ENCODE measurements around the gene PLCL1. TPM values are rescaled to one million over a fixed set of nuclear protein-coding genes. Genes with fewer than 3 reads are reported as not detected.

Gene PLCL1
- total and polyA plus RNA-seq, 4 donors: 5.1 to 15.7 (median 13.2) TPM

GRCh38 chr2:197804758-197805714 lies 643 bp downstream of the PLCL1 start:
- DNase-seq (peak; percentile 63 to 77), ATAC-seq (ENCODE audit: low FRiP score) (peak; percentile 63)
- H3K27me3 ChIP-seq (ENCODE audit: control insufficient read depth in 1 of 2, insufficient read depth in 2 of 2, low read length in 1 of 2): no peaks in the 10 kb centered on the region
- H3K4me1 ChIP-seq (ENCODE audit: control insufficient read depth in 1 of 2, insufficient read depth in 2 of 2, low read length in 2 of 2): peaks cover 0 to 9% of the 10 kb centered on the region in 2 donors
- no peaks in the 10 kb centered on the region for H3K9me3 ChIP-seq (ENCODE audit: control insufficient read depth, low read length)
- H3K4me3 ChIP-seq (ENCODE audit: low read length in 2 of 2): peak overlapping the region; percentile 30 to 99
- intact Hi-C loops (cut with DNase I): loop anchor here (2.0 to 10.0 kb wide), 4 partner anchors 170 to 492 kb away; no protein-coding TSS in a partner anchor
- no peaks in the 10 kb centered on the region for H3K36me3 ChIP-seq (ENCODE audit: control insufficient read depth in 1 of 2, insufficient read depth in 2 of 2, low read length in 1 of 2)
- peak overlapping the region; percentile 1 to 15 for H3K27ac ChIP-seq (ENCODE audit: low read depth in 1 of 2, low read length in 2 of 2)
- 0% methylated on average over 72 to 92 of the region's 92 CpGs for WGBS, 2 donors

DNA sequence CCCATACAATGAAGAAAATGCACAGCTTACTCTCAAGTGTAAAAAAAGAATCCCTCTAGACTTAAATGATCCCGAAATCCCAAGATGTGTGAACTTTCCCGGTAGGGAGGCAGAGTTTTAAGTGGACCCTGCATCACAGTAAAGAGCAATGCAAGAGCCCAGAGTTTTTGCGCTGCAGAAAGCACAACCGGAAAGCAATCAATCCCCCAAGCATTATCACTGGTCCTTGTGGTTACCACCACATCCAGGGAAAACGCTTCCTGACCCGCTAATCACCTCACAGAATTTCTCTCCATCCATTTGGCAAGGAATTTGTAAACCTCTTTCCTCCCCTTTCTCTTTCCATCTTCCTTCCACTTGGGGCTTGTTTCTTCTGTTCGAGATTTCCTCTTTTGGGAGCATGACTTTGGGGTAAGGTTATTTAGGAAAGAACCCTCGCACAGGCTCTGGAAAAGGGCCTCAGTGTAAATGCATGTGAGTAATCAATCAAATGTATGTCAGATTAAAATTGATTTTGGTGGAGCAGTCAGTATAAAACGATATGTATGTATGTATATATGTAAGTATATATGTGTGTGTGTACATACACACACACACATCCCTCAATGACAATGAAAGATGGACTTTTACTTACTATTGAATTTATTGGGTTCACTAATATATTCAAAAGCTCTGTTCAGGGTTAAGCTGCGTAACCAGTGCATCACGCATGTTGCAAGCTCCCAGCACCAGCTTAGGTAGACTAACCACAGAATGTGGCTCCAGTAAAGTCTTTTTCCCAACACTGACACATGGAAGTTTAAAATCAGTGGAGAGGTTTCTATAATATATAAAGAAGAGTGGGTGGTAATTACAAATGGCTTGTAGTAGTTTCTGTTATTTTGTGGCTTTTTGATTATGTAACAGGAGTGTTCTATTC lies 1.6 kb downstream of the PLCL1 start:
- H3K4me3 ChIP-seq (ENCODE audit: low read length in 2 of 2): peak overlapping the region; percentile 30 to 99
- H3K27ac ChIP-seq (ENCODE audit: low read depth in 1 of 2, low read length in 2 of 2): no peak overlapping the region
- H3K36me3 ChIP-seq (ENCODE audit: control insufficient read depth in 1 of 2, insufficient read depth in 2 of 2, low read length in 1 of 2): no peaks in the 10 kb centered on the region
- peaks cover 0 to 9% of the 10 kb centered on the region in 2 donors for H3K4me1 ChIP-seq (ENCODE audit: control insufficient read depth in 1 of 2, insufficient read depth in 2 of 2, low read length in 2 of 2)
- DNase-seq (no peak), ATAC-seq (ENCODE audit: low FRiP score) (no peak)
- WGBS, 2 donors: 2% methylated on average over 11 of the region's 11 CpGs
- no peaks in the 10 kb centered on the region for H3K27me3 ChIP-seq (ENCODE audit: control insufficient read depth in 1 of 2, insufficient read depth in 2 of 2, low read length in 1 of 2)
- intact Hi-C loops (cut with DNase I): loop anchor here (2.0 to 10.0 kb wide), 4 partner anchors 169 to 491 kb away; no protein-coding TSS in a partner anchor
- no peaks in the 10 kb centered on the region for H3K9me3 ChIP-seq (ENCODE audit: control insufficient read depth, low read length)

GRCh38 chr2:197809064-197809463 lies 4.7 kb downstream of the PLCL1 start:
- intact Hi-C loops (cut with DNase I): loop anchor here (5.0 to 10.0 kb wide), 3 partner anchors 166 to 246 kb away; no protein-coding TSS in a partner anchor
- ATAC-seq (ENCODE audit: low FRiP score): no peak

DNA sequence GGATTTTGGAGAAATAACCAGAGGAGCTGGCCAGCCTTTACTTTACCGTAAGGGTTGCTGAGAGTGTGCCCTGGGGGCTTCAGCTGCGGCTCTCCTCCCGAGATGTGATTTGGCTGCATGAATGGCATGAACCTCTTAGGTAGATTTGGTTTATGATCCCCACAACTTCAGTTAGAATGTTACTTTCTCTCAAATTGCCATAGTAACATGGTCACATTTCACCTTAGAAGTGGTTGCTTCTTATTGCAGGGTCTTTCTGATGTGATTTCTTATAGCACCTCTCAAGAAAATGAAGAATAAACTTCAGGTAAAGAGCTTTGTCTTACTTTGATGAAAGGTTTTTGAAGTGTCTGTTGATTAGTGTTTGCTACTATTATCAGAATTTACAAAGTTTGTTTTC lies 5.6 kb downstream of the PLCL1 start:
- no peak overlapping the region for H3K4me3 ChIP-seq (ENCODE audit: low read length in 2 of 2)
- H3K36me3 ChIP-seq (ENCODE audit: control insufficient read depth in 1 of 2, insufficient read depth in 2 of 2, low read length in 1 of 2): no peaks in the 10 kb centered on the region
- no peaks in the 10 kb centered on the region for H3K9me3 ChIP-seq (ENCODE audit: control insufficient read depth, low read length)
- ATAC-seq (ENCODE audit: low FRiP score) (no peak), DNase-seq (no peak)
- H3K27me3 ChIP-seq (ENCODE audit: control insufficient read depth in 1 of 2, insufficient read depth in 2 of 2, low read length in 1 of 2): no peaks in the 10 kb centered on the region
- no peak overlapping the region for H3K27ac ChIP-seq (ENCODE audit: low read depth in 1 of 2, low read length in 2 of 2)
- intact Hi-C loops (cut with DNase I): loop anchor here (10.0 kb wide), 2 partner anchors 65 to 95 kb away; no protein-coding TSS in a partner anchor
- 75 to 83% methylated on average over 3 of the region's 3 CpGs for WGBS, 2 donors
- H3K4me1 ChIP-seq (ENCODE audit: control insufficient read depth in 1 of 2, insufficient read depth in 2 of 2, low read length in 2 of 2): peaks cover 0 to 11% of the 10 kb centered on the region in 2 donors

More at GRCh38 chr2:197809064-197809463, 4.7 kb downstream of the PLCL1 start:
- DNase-seq: no peak
- Histone ChIP-seq H3K9me3 (ENCODE audit: control insufficient read depth, low read length) (no peaks in the 10 kb centered on the region), H3K4me1 (ENCODE audit: control insufficient read depth in 1 of 2, insufficient read depth in 2 of 2, low read length in 2 of 2) (peaks cover 0 to 5% of the 10 kb centered on the region in 2 donors), H3K27me3 (ENCODE audit: control insufficient read depth in 1 of 2, insufficient read depth in 2 of 2, low read length in 1 of 2) (no peaks in the 10 kb centered on the region), H3K4me3 (ENCODE audit: low read length in 2 of 2) (no peak overlapping the region), H3K27ac (ENCODE audit: low read depth in 1 of 2, low read length in 2 of 2) (no peak overlapping the region), H3K36me3 (ENCODE audit: control insufficient read depth in 1 of 2, insufficient read depth in 2 of 2, low read length in 1 of 2) (no peaks in the 10 kb centered on the region)
- WGBS, 2 donors: 53 to 60% methylated on average over 5 of the region's 5 CpGs

- ATAC-seq (ENCODE audit: low FRiP score) (no peak), DNase-seq (no peak)
- no peak overlapping the region for H3K4me3 ChIP-seq (ENCODE audit: low read length in 2 of 2)
- H3K27ac ChIP-seq (ENCODE audit: low read depth in 1 of 2, low read length in 2 of 2): no peak overlapping the region
- no peaks in the 10 kb centered on the region for H3K9me3 ChIP-seq (ENCODE audit: control insufficient read depth, low read length)
- WGBS, 2 donors: 48 to 49% methylated on average over 3 of the region's 3 CpGs
- H3K4me1 ChIP-seq (ENCODE audit: control insufficient read depth in 1 of 2, insufficient read depth in 2 of 2, low read length in 2 of 2): peaks cover 0 to 11% of the 10 kb centered on the region in 2 donors
- no peaks in the 10 kb centered on the region for H3K36me3 ChIP-seq (ENCODE audit: control insufficient read depth in 1 of 2, insufficient read depth in 2 of 2, low read length in 1 of 2)
- intact Hi-C loops (cut with DNase I): loop anchor here (10.0 kb wide), 2 partner anchors 64 to 94 kb away; no protein-coding TSS in a partner anchor
- H3K27me3 ChIP-seq (ENCODE audit: control insufficient read depth in 1 of 2, insufficient read depth in 2 of 2, low read length in 1 of 2): no peaks in the 10 kb centered on the region
These were observed 6.1 kb downstream of the PLCL1 start for GRCh38 chr2:197810491-197810890.

- ATAC-seq (ENCODE audit: low FRiP score): no peak
- H3K27me3 ChIP-seq (ENCODE audit: control insufficient read depth in 1 of 2, insufficient read depth in 2 of 2, low read length in 1 of 2): no peaks in the 10 kb centered on the region
- H3K36me3 ChIP-seq (ENCODE audit: control insufficient read depth in 1 of 2, insufficient read depth in 2 of 2, low read length in 1 of 2): no peaks in the 10 kb centered on the region
- DNase-seq: no peak
- no peaks in the 10 kb centered on the region for H3K9me3 ChIP-seq (ENCODE audit: control insufficient read depth, low read length)
- intact Hi-C loops (cut with DNase I): loop anchor here (10.0 kb wide), 2 partner anchors 62 to 92 kb away; no protein-coding TSS in a partner anchor
- H3K27ac ChIP-seq (ENCODE audit: low read depth in 1 of 2, low read length in 2 of 2): no peak overlapping the region
- H3K4me3 ChIP-seq (ENCODE audit: low read length in 2 of 2): no peak overlapping the region
- peaks cover 1 to 11% of the 10 kb centered on the region in 2 donors for H3K4me1 ChIP-seq (ENCODE audit: control insufficient read depth in 1 of 2, insufficient read depth in 2 of 2, low read length in 2 of 2)
- 70 to 75% methylated on average over 3 of the region's 3 CpGs for WGBS, 2 donors
These were observed 8.8 kb downstream of the PLCL1 start for GRCh38 chr2:197813093-197813787.

DNA sequence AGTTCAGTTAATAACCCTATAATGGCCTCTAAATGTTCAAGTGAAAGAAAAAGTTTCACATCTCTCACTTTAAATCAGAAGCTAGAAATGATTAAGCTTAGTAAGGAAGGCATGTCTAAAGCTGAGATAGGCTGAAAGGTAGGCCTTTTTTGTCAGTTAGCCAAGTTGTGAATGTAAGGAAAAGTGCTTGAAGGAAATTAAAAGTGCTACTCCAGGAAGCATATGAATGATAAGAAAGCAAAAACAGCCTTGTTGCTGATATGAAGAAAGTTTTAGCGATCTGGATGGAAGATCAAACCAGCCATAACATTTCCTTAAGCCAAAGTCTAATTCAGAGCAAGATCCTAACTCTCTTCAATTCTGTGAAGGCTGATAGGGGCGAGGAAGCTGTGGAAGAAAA lies 10.1 kb downstream of the PLCL1 start:
- H3K4me3 ChIP-seq (ENCODE audit: low read length in 2 of 2): no peak overlapping the region
- ATAC-seq (ENCODE audit: low FRiP score): no peak
- H3K4me1 ChIP-seq (ENCODE audit: control insufficient read depth in 1 of 2, insufficient read depth in 2 of 2, low read length in 2 of 2): peaks cover 1 to 6% of the 10 kb centered on the region in 2 donors
- intact Hi-C loops (cut with DNase I): loop anchor here (10.0 kb wide), 2 partner anchors 60 to 90 kb away; no protein-coding TSS in a partner anchor
- H3K27ac ChIP-seq (ENCODE audit: low read depth in 1 of 2, low read length in 2 of 2): no peak overlapping the region
- WGBS, 2 donors: 55 to 59% methylated on average over 2 of the region's 2 CpGs
- H3K27me3 ChIP-seq (ENCODE audit: control insufficient read depth in 1 of 2, insufficient read depth in 2 of 2, low read length in 1 of 2): no peaks in the 10 kb centered on the region
- DNase-seq: no peak
- H3K9me3 ChIP-seq (ENCODE audit: control insufficient read depth, low read length): no peaks in the 10 kb centered on the region
- H3K36me3 ChIP-seq (ENCODE audit: control insufficient read depth in 1 of 2, insufficient read depth in 2 of 2, low read length in 1 of 2): no peaks in the 10 kb centered on the region
